Measurements from ENCODE around the gene TMEM59L. TPM values are rescaled to one million over a fixed set of nuclear protein-coding genes. Genes with fewer than 3 reads are reported as not detected.

Gene TMEM59L
- total and polyA plus RNA-seq, 4 donors, result 0.08 to 0.15 (median 0.08) TPM; not detected in 1

DNA sequence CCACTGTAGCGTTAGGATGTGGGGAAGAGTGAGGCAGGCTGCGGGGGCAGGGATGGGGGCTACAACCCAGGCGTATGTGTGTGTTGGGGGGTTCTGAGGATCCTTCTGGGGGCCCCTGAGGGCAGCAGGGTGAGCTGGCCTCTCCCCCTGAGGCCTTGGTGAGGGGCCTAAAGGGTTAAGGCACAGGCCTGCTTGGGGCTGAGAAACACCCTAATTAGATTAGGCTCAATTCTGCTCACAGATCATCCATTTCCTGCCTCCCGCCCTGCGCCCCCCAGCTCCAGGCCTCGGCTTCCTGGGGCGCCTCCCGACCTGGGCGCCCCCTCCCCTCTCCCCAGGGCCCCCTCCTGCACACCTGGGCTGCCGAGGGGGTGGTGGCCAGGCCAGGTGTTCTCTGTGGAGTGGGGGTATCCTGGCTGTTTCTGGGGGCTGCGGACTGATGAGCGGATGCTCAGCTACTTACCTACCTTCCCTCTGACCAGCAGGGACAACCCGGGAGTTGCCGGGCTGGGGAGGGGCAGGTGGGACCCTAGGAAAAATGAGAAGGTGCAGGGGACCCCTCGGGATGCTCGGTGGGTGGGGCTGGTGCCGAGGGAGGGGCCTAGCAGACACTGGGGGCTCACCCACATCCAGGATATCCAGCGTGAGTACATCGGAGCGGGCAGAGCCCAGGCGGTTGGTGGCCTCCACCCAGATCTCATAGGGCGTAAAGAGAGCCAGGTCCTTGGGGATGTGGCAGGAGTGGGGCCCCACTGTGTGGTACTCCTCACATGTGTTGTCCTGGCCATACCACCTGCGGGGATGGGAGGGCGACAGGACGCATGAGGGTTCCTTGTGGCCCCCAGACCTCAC is 14.6 kb upstream of the TMEM59L start:
- peaks cover 6 to 11% (median 9%) of the 10 kb centered on the region in 4 donors for H3K4me1 ChIP-seq (ENCODE audit: control insufficient read depth in 4 of 4, insufficient read depth in 4 of 4, low read length in 3 of 4)
- no peak overlapping the region for H3K9ac ChIP-seq (ENCODE audit: low read depth in 1 of 2, low read length in 2 of 2)
- H3K27ac ChIP-seq (ENCODE audit: low read depth in 1 of 2, low read length in 2 of 2), result no peak overlapping the region
- no peaks in the 10 kb centered on the region for H3K36me3 ChIP-seq (ENCODE audit: control insufficient read depth in 4 of 4, insufficient read depth in 3 of 4, low read depth in 1 of 4, low read length in 3 of 4)
- WGBS, result 53% methylated on average over 25 of the region's 25 CpGs
- H3K4me3 ChIP-seq (ENCODE audit: low read depth in 1 of 3, low read length in 3 of 3), result no peak overlapping the region
- TF ChIP-seq, protein P1, sequence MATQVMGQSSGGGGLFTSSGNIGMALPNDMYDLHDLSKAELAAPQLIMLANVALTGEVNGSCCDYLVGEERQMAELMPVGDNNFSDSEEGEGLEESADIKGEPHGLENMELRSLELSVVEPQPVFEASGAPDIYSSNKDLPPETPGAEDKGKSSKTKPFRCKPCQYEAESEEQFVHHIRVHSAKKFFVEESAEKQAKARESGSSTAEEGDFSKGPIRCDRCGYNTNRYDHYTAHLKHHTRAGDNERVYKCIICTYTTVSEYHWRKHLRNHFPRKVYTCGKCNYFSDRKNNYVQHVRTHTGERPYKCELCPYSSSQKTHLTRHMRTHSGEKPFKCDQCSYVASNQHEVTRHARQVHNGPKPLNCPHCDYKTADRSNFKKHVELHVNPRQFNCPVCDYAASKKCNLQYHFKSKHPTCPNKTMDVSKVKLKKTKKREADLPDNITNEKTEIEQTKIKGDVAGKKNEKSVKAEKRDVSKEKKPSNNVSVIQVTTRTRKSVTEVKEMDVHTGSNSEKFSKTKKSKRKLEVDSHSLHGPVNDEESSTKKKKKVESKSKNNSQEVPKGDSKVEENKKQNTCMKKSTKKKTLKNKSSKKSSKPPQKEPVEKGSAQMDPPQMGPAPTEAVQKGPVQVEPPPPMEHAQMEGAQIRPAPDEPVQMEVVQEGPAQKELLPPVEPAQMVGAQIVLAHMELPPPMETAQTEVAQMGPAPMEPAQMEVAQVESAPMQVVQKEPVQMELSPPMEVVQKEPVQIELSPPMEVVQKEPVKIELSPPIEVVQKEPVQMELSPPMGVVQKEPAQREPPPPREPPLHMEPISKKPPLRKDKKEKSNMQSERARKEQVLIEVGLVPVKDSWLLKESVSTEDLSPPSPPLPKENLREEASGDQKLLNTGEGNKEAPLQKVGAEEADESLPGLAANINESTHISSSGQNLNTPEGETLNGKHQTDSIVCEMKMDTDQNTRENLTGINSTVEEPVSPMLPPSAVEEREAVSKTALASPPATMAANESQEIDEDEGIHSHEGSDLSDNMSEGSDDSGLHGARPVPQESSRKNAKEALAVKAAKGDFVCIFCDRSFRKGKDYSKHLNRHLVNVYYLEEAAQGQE (IDR thresholded peaks at IDR 0.05), result no peak
- TF ChIP-seq FOXA1 (IDR thresholded peaks at IDR 0.05), result no peak
- no peak for TF ChIP-seq HNF4G (IDR thresholded peaks at IDR 0.05)
- TF ChIP-seq RAD21 (IDR thresholded peaks at IDR 0.05), result no peak
- no peak for TF ChIP-seq TAF1 (conservative IDR thresholded peaks at IDR 0.05)
- TF ChIP-seq EGR1 (IDR thresholded peaks at IDR 0.05; ENCODE audit: low read depth in 2 of 2), result no peak
- no peak for TF ChIP-seq NR2F2 (IDR thresholded peaks at IDR 0.05)
- TF ChIP-seq, protein P2, sequence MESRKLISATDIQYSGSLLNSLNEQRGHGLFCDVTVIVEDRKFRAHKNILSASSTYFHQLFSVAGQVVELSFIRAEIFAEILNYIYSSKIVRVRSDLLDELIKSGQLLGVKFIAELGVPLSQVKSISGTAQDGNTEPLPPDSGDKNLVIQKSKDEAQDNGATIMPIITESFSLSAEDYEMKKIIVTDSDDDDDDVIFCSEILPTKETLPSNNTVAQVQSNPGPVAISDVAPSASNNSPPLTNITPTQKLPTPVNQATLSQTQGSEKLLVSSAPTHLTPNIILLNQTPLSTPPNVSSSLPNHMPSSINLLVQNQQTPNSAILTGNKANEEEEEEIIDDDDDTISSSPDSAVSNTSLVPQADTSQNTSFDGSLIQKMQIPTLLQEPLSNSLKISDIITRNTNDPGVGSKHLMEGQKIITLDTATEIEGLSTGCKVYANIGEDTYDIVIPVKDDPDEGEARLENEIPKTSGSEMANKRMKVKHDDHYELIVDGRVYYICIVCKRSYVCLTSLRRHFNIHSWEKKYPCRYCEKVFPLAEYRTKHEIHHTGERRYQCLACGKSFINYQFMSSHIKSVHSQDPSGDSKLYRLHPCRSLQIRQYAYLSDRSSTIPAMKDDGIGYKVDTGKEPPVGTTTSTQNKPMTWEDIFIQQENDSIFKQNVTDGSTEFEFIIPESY (IDR thresholded peaks at IDR 0.05), result no peak
- no peak for TF ChIP-seq RXRA (IDR thresholded peaks at IDR 0.05)
- no peak for TF ChIP-seq FOXA2 (IDR thresholded peaks at IDR 0.05)
- TF ChIP-seq HNF4A (conservative IDR thresholded peaks at IDR 0.05), result no peak
- no peak for DNase-seq (ENCODE audit: low spot score)
- no peaks in the 10 kb centered on the region for H3K9me3 ChIP-seq (ENCODE audit: control insufficient read depth in 4 of 4, low read length in 3 of 4)
- H3K27me3 ChIP-seq (ENCODE audit: control insufficient read depth in 4 of 4, insufficient read depth in 4 of 4, low read length in 3 of 4), result peaks cover 0 to 5% (median 2%) of the 10 kb centered on the region in 4 donors

DNA sequence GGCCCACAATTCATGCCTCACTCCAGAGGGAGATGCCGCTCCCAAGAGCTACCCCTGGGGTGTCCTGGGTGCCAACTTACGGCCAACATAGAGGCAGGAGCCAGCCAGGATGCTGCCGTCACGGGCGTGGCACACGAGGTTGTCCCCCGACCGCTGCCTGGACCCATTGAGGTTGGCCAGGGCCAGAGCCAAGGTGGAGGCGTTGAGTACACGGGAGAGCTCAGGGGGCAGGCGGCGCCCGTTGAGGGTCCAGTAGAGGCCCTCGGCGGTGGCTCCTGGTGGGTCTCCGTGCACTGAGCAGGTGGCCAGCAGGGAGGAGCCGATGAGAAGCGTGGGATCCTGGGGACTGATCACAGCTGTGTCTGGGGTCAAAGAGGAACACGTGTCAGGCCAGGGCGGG is 13.2 kb upstream of the TMEM59L start:
- Histone ChIP-seq H3K27me3 (ENCODE audit: control insufficient read depth in 4 of 4, insufficient read depth in 4 of 4, low read length in 3 of 4) (peaks cover 0 to 8% (median 2%) of the 10 kb centered on the region in 4 donors), H3K36me3 (ENCODE audit: control insufficient read depth in 4 of 4, insufficient read depth in 3 of 4, low read depth in 1 of 4, low read length in 3 of 4) (no peaks in the 10 kb centered on the region), H3K4me3 (ENCODE audit: low read depth in 1 of 3, low read length in 3 of 3) (no peak overlapping the region), H3K9ac (ENCODE audit: low read depth in 1 of 2, low read length in 2 of 2) (no peak overlapping the region), H3K4me1 (ENCODE audit: control insufficient read depth in 4 of 4, insufficient read depth in 4 of 4, low read length in 3 of 4) (peaks cover 4 to 7% (median 5%) of the 10 kb centered on the region in 4 donors), H3K27ac (ENCODE audit: low read depth in 1 of 2, low read length in 2 of 2) (no peak overlapping the region), H3K9me3 (ENCODE audit: control insufficient read depth in 4 of 4, low read length in 3 of 4) (no peaks in the 10 kb centered on the region)
- no peak for DNase-seq (ENCODE audit: low spot score)
- 82% methylated on average over 20 of the region's 20 CpGs for WGBS
- TF ChIP-seq HNF4A (conservative IDR thresholded peaks at IDR 0.05) (no peak), NR2F2 (IDR thresholded peaks at IDR 0.05) (no peak), RXRA (IDR thresholded peaks at IDR 0.05) (no peak), HNF4G (IDR thresholded peaks at IDR 0.05) (no peak), FOXA1 (IDR thresholded peaks at IDR 0.05) (no peak), YY1 (IDR thresholded peaks at IDR 0.05) (no peak), TAF1 (conservative IDR thresholded peaks at IDR 0.05) (no peak), GABPA (IDR thresholded peaks at IDR 0.05 in 1 of 2, conservative IDR thresholded peaks at IDR 0.05 in 1 of 2) (no peak), SP1 (IDR thresholded peaks at IDR 0.05) (no peak)
- TF ChIP-seq, protein P3, sequence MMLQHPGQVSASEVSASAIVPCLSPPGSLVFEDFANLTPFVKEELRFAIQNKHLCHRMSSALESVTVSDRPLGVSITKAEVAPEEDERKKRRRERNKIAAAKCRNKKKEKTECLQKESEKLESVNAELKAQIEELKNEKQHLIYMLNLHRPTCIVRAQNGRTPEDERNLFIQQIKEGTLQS (IDR thresholded peaks at IDR 0.05), result no peak
- TF ChIP-seq, protein P4, sequence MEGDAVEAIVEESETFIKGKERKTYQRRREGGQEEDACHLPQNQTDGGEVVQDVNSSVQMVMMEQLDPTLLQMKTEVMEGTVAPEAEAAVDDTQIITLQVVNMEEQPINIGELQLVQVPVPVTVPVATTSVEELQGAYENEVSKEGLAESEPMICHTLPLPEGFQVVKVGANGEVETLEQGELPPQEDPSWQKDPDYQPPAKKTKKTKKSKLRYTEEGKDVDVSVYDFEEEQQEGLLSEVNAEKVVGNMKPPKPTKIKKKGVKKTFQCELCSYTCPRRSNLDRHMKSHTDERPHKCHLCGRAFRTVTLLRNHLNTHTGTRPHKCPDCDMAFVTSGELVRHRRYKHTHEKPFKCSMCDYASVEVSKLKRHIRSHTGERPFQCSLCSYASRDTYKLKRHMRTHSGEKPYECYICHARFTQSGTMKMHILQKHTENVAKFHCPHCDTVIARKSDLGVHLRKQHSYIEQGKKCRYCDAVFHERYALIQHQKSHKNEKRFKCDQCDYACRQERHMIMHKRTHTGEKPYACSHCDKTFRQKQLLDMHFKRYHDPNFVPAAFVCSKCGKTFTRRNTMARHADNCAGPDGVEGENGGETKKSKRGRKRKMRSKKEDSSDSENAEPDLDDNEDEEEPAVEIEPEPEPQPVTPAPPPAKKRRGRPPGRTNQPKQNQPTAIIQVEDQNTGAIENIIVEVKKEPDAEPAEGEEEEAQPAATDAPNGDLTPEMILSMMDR (IDR thresholded peaks at IDR 0.05; ENCODE audit: low read depth, low read length, missing input control), result no peak
- TF ChIP-seq, protein P2 (IDR thresholded peaks at IDR 0.05), result no peak
- TF ChIP-seq, protein P5, sequence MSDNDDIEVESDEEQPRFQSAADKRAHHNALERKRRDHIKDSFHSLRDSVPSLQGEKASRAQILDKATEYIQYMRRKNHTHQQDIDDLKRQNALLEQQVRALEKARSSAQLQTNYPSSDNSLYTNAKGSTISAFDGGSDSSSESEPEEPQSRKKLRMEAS (IDR thresholded peaks at IDR 0.05), result no peak
